HepG2 (cell line): ENCODE results near the gene IMPG2. TPM values are rescaled to one million over a fixed set of nuclear protein-coding genes. Genes with fewer than 3 reads are reported as not detected.

Source experiments
- ATF2 ChIP-seq: sonication (generic); formaldehyde crosslinking; IDR thresholded peaks from 2 replicates; pipeline ENCODE4 v1.4.0; 2020; ENCODE audit warnings: missing genetic modification reagents
- CENPBD1 ChIP-seq: sonication (generic); formaldehyde crosslinking; IDR thresholded peaks from 2 replicates; pipeline ENCODE4 v1.8.0; 2022; ENCODE audit warnings: missing genetic modification reagents, low read depth, mild to moderate bottlenecking, borderline replicate concordance
- EP300 ChIP-seq, 3 experiments: sonication (generic) in 1 of 3; formaldehyde crosslinking in 1 of 3; IDR thresholded peaks; 2 replicates each; pipeline versions ENCODE4 v1.5.1 to v1.6.1; 2011 to 2020; ENCODE audit warnings: low read depth in 2 of 3, low read length in 2 of 3, borderline replicate concordance in 1 of 3, improper control_type of control experiment in 1 of 3, mild to moderate bottlenecking in 1 of 3, missing genetic modification reagents in 1 of 3, moderate library complexity in 1 of 3
- NFRKB ChIP-seq: fragments of 450-650 bp; IDR thresholded peaks from 2 replicates; pipeline ENCODE4 v1.6.1; 2017
- PRMT3 ChIP-seq: sonication (generic); formaldehyde crosslinking; IDR thresholded peaks from 2 replicates; pipeline ENCODE4 v1.8.1; 2022; ENCODE audit warnings: low read depth, mild to moderate bottlenecking, moderate library complexity, missing genetic modification reagents, borderline replicate concordance
- TMF1 ChIP-seq: sonication (generic); formaldehyde crosslinking; IDR thresholded peaks from 2 replicates; pipeline ENCODE4 v1.8.1; 2022; ENCODE audit warnings: low read depth, missing genetic modification reagents
- ZNF20 ChIP-seq: sonication (generic); formaldehyde crosslinking; IDR thresholded peaks from 2 replicates; pipeline ENCODE4 v1.4.0; 2020; ENCODE audit warnings: mild to moderate bottlenecking, moderate library complexity, missing genetic modification reagents
- ZNF292 ChIP-seq: sonication (generic); formaldehyde crosslinking; IDR thresholded peaks from 2 replicates; pipeline ENCODE4 v1.8.1; 2022; ENCODE audit warnings: mild to moderate bottlenecking, low read depth, missing genetic modification reagents, borderline replicate concordance
- ZNF337 ChIP-seq: sonication (generic); formaldehyde crosslinking; IDR thresholded peaks from 2 replicates; pipeline ENCODE4 v1.5.1; 2020; ENCODE audit warnings: missing genetic modification reagents, low read depth, mild to moderate bottlenecking, borderline replicate concordance
- ZNF34 ChIP-seq: sonication (generic); formaldehyde crosslinking; IDR thresholded peaks from 2 replicates; pipeline ENCODE4 v1.4.0; 2020; ENCODE audit warnings: mild to moderate bottlenecking, missing genetic modification reagents, borderline replicate concordance
- ZNF574 ChIP-seq: sonication (generic); formaldehyde crosslinking; IDR thresholded peaks from 2 replicates; pipeline ENCODE4 v1.4.0; 2020; ENCODE audit warnings: missing genetic modification reagents
- ZNF780A ChIP-seq: sonication (generic); formaldehyde crosslinking; IDR thresholded peaks from 2 replicates; pipeline ENCODE4 v1.8.0; 2022; ENCODE audit warnings: mild to moderate bottlenecking, missing genetic modification reagents, moderate library complexity
- ZSCAN25 ChIP-seq: sonication (generic); formaldehyde crosslinking; IDR thresholded peaks from 2 replicates; pipeline ENCODE4 v1.8.0; 2022; ENCODE audit warnings: mild to moderate bottlenecking, missing genetic modification reagents
- polyA plus RNA-seq, 8 experiments: library from polyadenylated mRNA; depleted of rRNA in 3 of 8; stranded (reverse) in 7 of 8; unstranded in 1 of 8; fragments of >200 nt; fragmentation: Illumina TruSeq in 4 of 8; extraction: Trizol in 4 of 8; gene quantifications; 2 replicates each; pipeline versions ENCODE4 v1.2.1 to v1.2.3, GENCODE V29; 2011 to 2016; ENCODE audit warnings: low read depth in 4 of 8, missing spikeins in 1 of 8, mixed read lengths in 1 of 8; ENCODE audit not compliant: insufficient read depth in 1 of 8
- total RNA-seq, 5 experiments: library from RNA; depleted of rRNA; stranded (reverse); fragments of >200 nt; fragmentation: Illumina TruSeq; extraction: Trizol; gene quantifications; 2 replicates each; pipeline ENCODE4 v1.2.3, GENCODE V29; 2016; ENCODE audit warnings: low read depth in 1 of 5

Gene IMPG2
- total and polyA plus RNA-seq, 2 of the 13 experiments (the other 11 are each of a cell fraction or from before 2014, with no cell fraction given): 0.02 to 0.03 TPM

DNA sequence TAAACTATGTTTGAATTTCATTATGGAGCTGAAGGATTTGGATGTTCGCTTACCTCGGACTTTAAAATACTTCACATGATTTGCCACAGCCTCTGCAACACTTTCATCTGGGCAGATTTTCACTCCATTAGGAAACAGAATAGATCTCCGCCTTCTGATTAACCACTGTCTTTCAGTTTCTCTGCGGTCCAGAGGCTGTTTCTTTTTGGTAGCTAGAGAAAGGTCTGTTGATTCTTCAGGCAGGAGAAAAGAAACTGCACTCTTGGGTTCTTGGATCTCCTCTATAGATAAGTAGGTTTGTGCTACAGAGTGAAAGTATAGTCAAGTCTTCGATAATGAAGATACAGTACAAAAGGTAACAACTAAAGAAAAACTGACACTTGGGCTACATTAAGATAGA is 844 bp downstream of the IMPG2 start (continued):
- TF ChIP-seq ZNF574 (no peak), ZNF34 (CRISPR knock-in tag) (no peak), ZSCAN25 (CRISPR knock-in tag) (no peak), ATF2 (CRISPR knock-in tag) (no peak), ZNF337 (CRISPR knock-in tag) (no peak), ZNF780A (CRISPR knock-in tag) (no peak), EP300 (IDR thresholded peaks at IDR 0.05; ENCODE audit: low read depth in 2 of 2, low read length in 2 of 2) (no peak), EP300 (CRISPR knock-in tag; IDR thresholded peaks at IDR 0.05; ENCODE audit: borderline replicate concordance) (no peak), ZNF20 (CRISPR knock-in tag) (no peak), NFRKB (no peak), ZNF292 (CRISPR knock-in tag) (no peak), TMF1 (CRISPR knock-in tag) (no peak), PRMT3 (CRISPR knock-in tag) (no peak), CENPBD1 (CRISPR knock-in tag) (no peak)
